NT2/D1 (cell line): ENCODE measurements around the gene CACNB2.
"Not testable (repeated sequence)": the region's sequence is repeated elsewhere in the genome, so short reads cannot be mapped to it uniquely, and the experiment has no call there.

ENCODE experiments used
- DNase-seq: peaks from one replicate; pipeline ENCODE4 v3.0.0-alpha.2; 2011; ENCODE audit warnings: low read depth, low spot score
- H3K27me3 ChIP-seq: 2 replicates; pipeline ENCODE4 v1.6.0; 2011; ENCODE audit warnings: mild to moderate bottlenecking; ENCODE audit not compliant: insufficient read length, insufficient read depth
- H3K36me3 ChIP-seq: 2 replicates; pipeline ENCODE4 v1.6.1; 2011; ENCODE audit warnings: mild to moderate bottlenecking, low read length, mixed read lengths; ENCODE audit not compliant: insufficient read depth, insufficient read length
- H3K4me1 ChIP-seq: 2 replicates; pipeline ENCODE4 v1.5.1; 2011; ENCODE audit not compliant: insufficient read depth, insufficient read length
- H3K4me3 ChIP-seq: 2 replicates; pipeline ENCODE4 v1.5.1; 2011; ENCODE audit warnings: low read depth; ENCODE audit not compliant: insufficient read length
- H3K9ac ChIP-seq: 2 replicates; pipeline ENCODE4 v1.6.0; 2011; ENCODE audit warnings: low read depth; ENCODE audit not compliant: insufficient read length
- H3K9me3 ChIP-seq: 2 replicates; pipeline ENCODE4 v1.5.1; 2011; ENCODE audit warnings: mild to moderate bottlenecking, low read length; ENCODE audit not compliant: insufficient read depth
- SUZ12 ChIP-seq: IDR thresholded peaks from 2 replicates; pipeline ENCODE4 v1.6.1; 2011; ENCODE audit not compliant: insufficient read length, insufficient read depth; ENCODE audit errors: extremely low read depth
- YY1 ChIP-seq: IDR thresholded peaks from 2 replicates; pipeline ENCODE4 v1.6.1; 2011; ENCODE audit not compliant: insufficient read length, insufficient read depth
- ZNF274 ChIP-seq: IDR thresholded peaks from 2 replicates; pipeline ENCODE4 v1.6.1; 2011; ENCODE audit warnings: mild to moderate bottlenecking, low read depth, low read length

The CACNB2 gene

GRCh38 chr10:18563003-18563726, 422.9 kb downstream of the CACNB2 start:
- no peak overlapping the region for H3K9ac ChIP-seq
- no peaks in the 10 kb centered on the region for H3K27me3 ChIP-seq
- H3K4me3 ChIP-seq: no peak overlapping the region
- H3K9me3 ChIP-seq: peaks cover 76% of the 10 kb centered on the region
- no peaks in the 10 kb centered on the region for H3K4me1 ChIP-seq
- H3K36me3 ChIP-seq: no peaks in the 10 kb centered on the region
- DNase-seq: no peak
- no peak for TF ChIP-seq SUZ12
- no peak for TF ChIP-seq ZNF274
- no peak for TF ChIP-seq YY1

GRCh38 chr10:18565006-18565405, 424.8 kb downstream of the CACNB2 start:
- no peak overlapping the region for H3K4me3 ChIP-seq
- peaks cover 76% of the 10 kb centered on the region for H3K9me3 ChIP-seq
- no peaks in the 10 kb centered on the region for H3K4me1 ChIP-seq
- H3K9ac ChIP-seq: no peak overlapping the region
- H3K36me3 ChIP-seq: no peaks in the 10 kb centered on the region
- DNase-seq: no peak
- TF ChIP-seq YY1: no peak
- TF ChIP-seq SUZ12: no peak
- TF ChIP-seq ZNF274: no peak
- H3K27me3 ChIP-seq: no peaks in the 10 kb centered on the region

GRCh38 chr10:18566177-18566576, 426.0 kb downstream of the CACNB2 start:
- TF ChIP-seq ZNF274 (no peak), SUZ12 (no peak), YY1 (no peak)
- Histone ChIP-seq H3K9ac (no peak overlapping the region), H3K27me3 (no peaks in the 10 kb centered on the region), H3K9me3 (peaks cover 79% of the 10 kb centered on the region), H3K36me3 (no peaks in the 10 kb centered on the region), H3K4me3 (no peak overlapping the region), H3K4me1 (no peaks in the 10 kb centered on the region)
- DNase-seq: no peak

DNA sequence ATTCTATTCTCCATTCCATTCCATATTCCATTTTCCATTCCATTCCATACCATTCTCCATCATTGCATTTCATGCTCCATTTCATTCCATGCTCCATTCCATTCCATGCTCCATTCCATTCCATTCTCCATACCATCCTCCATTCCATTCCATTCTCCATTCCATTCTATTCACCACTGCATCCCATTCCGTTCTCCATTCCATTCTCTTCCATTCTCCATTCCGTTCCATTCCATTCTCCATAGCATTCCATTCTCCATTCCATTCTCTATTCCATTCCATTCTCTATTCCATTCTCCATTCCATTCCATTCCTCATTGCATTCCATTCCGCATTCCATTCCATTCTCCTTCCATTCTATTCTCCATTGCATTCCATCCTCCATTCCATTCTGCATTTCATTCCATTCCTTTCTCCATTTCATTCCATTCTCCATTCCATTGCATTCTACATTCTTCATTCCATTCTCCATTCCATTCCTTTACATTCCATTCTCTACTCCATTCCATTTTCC, 427.2 kb downstream of the CACNB2 start:
- H3K9ac ChIP-seq: no peak overlapping the region
- H3K4me3 ChIP-seq: no peak overlapping the region
- H3K4me1 ChIP-seq: no peaks in the 10 kb centered on the region
- no peaks in the 10 kb centered on the region for H3K36me3 ChIP-seq
- TF ChIP-seq ZNF274: no peak
- no peak for TF ChIP-seq YY1
- TF ChIP-seq SUZ12: no peak
- no peak for DNase-seq
- H3K9me3 ChIP-seq: peaks cover 81% of the 10 kb centered on the region
- H3K27me3 ChIP-seq: no peaks in the 10 kb centered on the region

- not testable (repeated sequence) for DNase-seq, H3K27me3 ChIP-seq, H3K9ac ChIP-seq, H3K36me3 ChIP-seq, H3K4me1 ChIP-seq, H3K4me3 ChIP-seq
- H3K9me3 ChIP-seq: peaks cover 68% of the 10 kb centered on the region
These were observed 430.2 kb downstream of the CACNB2 start for GRCh38 chr10:18570386-18570785.

GRCh38 chr10:18571076-18571475, 430.9 kb downstream of the CACNB2 start:
- Histone ChIP-seq H3K27me3 (no peaks in the 10 kb centered on the region), H3K9ac (no peak overlapping the region), H3K4me3 (no peak overlapping the region), H3K4me1 (no peaks in the 10 kb centered on the region), H3K36me3 (peaks cover 4% of the 10 kb centered on the region), H3K9me3 (peaks cover 68% of the 10 kb centered on the region)
- TF ChIP-seq SUZ12 (no peak), ZNF274 (no peak), YY1 (no peak)
- DNase-seq: no peak

GRCh38 chr10:18571780-18572179, 431.6 kb downstream of the CACNB2 start:
- Histone ChIP-seq H3K36me3 (peaks cover 4% of the 10 kb centered on the region), H3K9me3 (peaks cover 62% of the 10 kb centered on the region), H3K4me1 (no peaks in the 10 kb centered on the region), H3K9ac (no peak overlapping the region), H3K27me3 (no peaks in the 10 kb centered on the region), H3K4me3 (no peak overlapping the region)
- TF ChIP-seq YY1: no peak
- TF ChIP-seq SUZ12: no peak
- TF ChIP-seq ZNF274: no peak
- no peak for DNase-seq
